ENCODE data around the gene GLRX5.

GLRX5 gene

GRCh38 chr14:95520346-95520745 lies 14.5 kb upstream of the GLRX5 start:
- peaks cover 30% of the 10 kb centered on the region for H3K27me3 ChIP-seq (ENCODE audit: insufficient read depth, insufficient read length)
- no peak overlapping the region for H3K9ac ChIP-seq (ENCODE audit: insufficient read length, low read depth)
- no peak for TF ChIP-seq ZNF274 (IDR thresholded peaks at IDR 0.05; ENCODE audit: low read depth, low read length)
- no peak for TF ChIP-seq SUZ12 (IDR thresholded peaks at IDR 0.05; ENCODE audit: extremely low read depth, insufficient read depth, insufficient read length)
- no peak for TF ChIP-seq YY1 (IDR thresholded peaks at IDR 0.05; ENCODE audit: insufficient read depth, insufficient read length)
- H3K9me3 ChIP-seq (ENCODE audit: insufficient read depth, low read length): no peaks in the 10 kb centered on the region
- H3K4me1 ChIP-seq (ENCODE audit: insufficient read depth, insufficient read length): peaks cover under 1% of the 10 kb centered on the region
- H3K36me3 ChIP-seq (ENCODE audit: insufficient read depth, insufficient read length, low read length): no peaks in the 10 kb centered on the region
- no peak overlapping the region for H3K4me3 ChIP-seq (ENCODE audit: insufficient read length, low read depth)
- DNase-seq (ENCODE audit: low read depth, low spot score): no peak

GRCh38 chr14:95521001-95521400 lies 13.8 kb upstream of the GLRX5 start:
- Histone ChIP-seq H3K4me1 (ENCODE audit: insufficient read depth, insufficient read length) (peaks cover 3% of the 10 kb centered on the region), H3K9me3 (ENCODE audit: insufficient read depth, low read length) (no peaks in the 10 kb centered on the region), H3K36me3 (ENCODE audit: insufficient read depth, insufficient read length, low read length) (no peaks in the 10 kb centered on the region), H3K9ac (ENCODE audit: insufficient read length, low read depth) (no peak overlapping the region), H3K4me3 (ENCODE audit: insufficient read length, low read depth) (no peak overlapping the region), H3K27me3 (ENCODE audit: insufficient read depth, insufficient read length) (peaks cover 24% of the 10 kb centered on the region)
- DNase-seq (ENCODE audit: low read depth, low spot score): no peak
- no peak for TF ChIP-seq ZNF274 (IDR thresholded peaks at IDR 0.05; ENCODE audit: low read depth, low read length)
- TF ChIP-seq SUZ12 (IDR thresholded peaks at IDR 0.05; ENCODE audit: extremely low read depth, insufficient read depth, insufficient read length): no peak
- no peak for TF ChIP-seq YY1 (IDR thresholded peaks at IDR 0.05; ENCODE audit: insufficient read depth, insufficient read length)

GRCh38 chr14:95522116-95522515 lies 12.7 kb upstream of the GLRX5 start:
- no peaks in the 10 kb centered on the region for H3K9me3 ChIP-seq (ENCODE audit: insufficient read depth, low read length)
- no peak for TF ChIP-seq ZNF274 (IDR thresholded peaks at IDR 0.05; ENCODE audit: low read depth, low read length)
- no peak for TF ChIP-seq YY1 (IDR thresholded peaks at IDR 0.05; ENCODE audit: insufficient read depth, insufficient read length)
- no peak for TF ChIP-seq SUZ12 (IDR thresholded peaks at IDR 0.05; ENCODE audit: extremely low read depth, insufficient read depth, insufficient read length)
- DNase-seq (ENCODE audit: low read depth, low spot score): no peak
- H3K36me3 ChIP-seq (ENCODE audit: insufficient read depth, insufficient read length, low read length): no peaks in the 10 kb centered on the region
- H3K4me1 ChIP-seq (ENCODE audit: insufficient read depth, insufficient read length): peaks cover 4% of the 10 kb centered on the region
- H3K9ac ChIP-seq (ENCODE audit: insufficient read length, low read depth): no peak overlapping the region
- peaks cover 17% of the 10 kb centered on the region for H3K27me3 ChIP-seq (ENCODE audit: insufficient read depth, insufficient read length)
- no peak overlapping the region for H3K4me3 ChIP-seq (ENCODE audit: insufficient read length, low read depth)

- no peaks in the 10 kb centered on the region for H3K9me3 ChIP-seq (ENCODE audit: insufficient read depth, low read length)
- H3K36me3 ChIP-seq (ENCODE audit: insufficient read depth, insufficient read length, low read length): no peaks in the 10 kb centered on the region
- no peak overlapping the region for H3K9ac ChIP-seq (ENCODE audit: insufficient read length, low read depth)
- H3K4me3 ChIP-seq (ENCODE audit: insufficient read length, low read depth): no peak overlapping the region
- DNase-seq (ENCODE audit: low read depth, low spot score): no peak
- H3K27me3 ChIP-seq (ENCODE audit: insufficient read depth, insufficient read length): peaks cover 13% of the 10 kb centered on the region
- TF ChIP-seq YY1 (IDR thresholded peaks at IDR 0.05; ENCODE audit: insufficient read depth, insufficient read length) (no peak), SUZ12 (IDR thresholded peaks at IDR 0.05; ENCODE audit: extremely low read depth, insufficient read depth, insufficient read length) (no peak), ZNF274 (IDR thresholded peaks at IDR 0.05; ENCODE audit: low read depth, low read length) (no peak)
- H3K4me1 ChIP-seq (ENCODE audit: insufficient read depth, insufficient read length): peaks cover 4% of the 10 kb centered on the region
Observed at GRCh38 chr14:95522556-95522955, 12.3 kb upstream of the GLRX5 start.

- no peak for TF ChIP-seq YY1 (IDR thresholded peaks at IDR 0.05; ENCODE audit: insufficient read depth, insufficient read length)
- no peak for TF ChIP-seq ZNF274 (IDR thresholded peaks at IDR 0.05; ENCODE audit: low read depth, low read length)
- no peak for TF ChIP-seq SUZ12 (IDR thresholded peaks at IDR 0.05; ENCODE audit: extremely low read depth, insufficient read depth, insufficient read length)
- Histone ChIP-seq H3K9ac (ENCODE audit: insufficient read length, low read depth) (no peak overlapping the region), H3K4me1 (ENCODE audit: insufficient read depth, insufficient read length) (peaks cover 4% of the 10 kb centered on the region), H3K27me3 (ENCODE audit: insufficient read depth, insufficient read length) (peaks cover 6% of the 10 kb centered on the region), H3K36me3 (ENCODE audit: insufficient read depth, insufficient read length, low read length) (no peaks in the 10 kb centered on the region), H3K9me3 (ENCODE audit: insufficient read depth, low read length) (no peaks in the 10 kb centered on the region), H3K4me3 (ENCODE audit: insufficient read length, low read depth) (no peak overlapping the region)
- DNase-seq (ENCODE audit: low read depth, low spot score): no peak
Observed at GRCh38 chr14:95523051-95523814, 11.6 kb upstream of the GLRX5 start.

GRCh38 chr14:95523815-95524448 lies 10.9 kb upstream of the GLRX5 start:
- no peak overlapping the region for H3K4me3 ChIP-seq (ENCODE audit: insufficient read length, low read depth)
- no peak for DNase-seq (ENCODE audit: low read depth, low spot score)
- peaks cover 4% of the 10 kb centered on the region for H3K4me1 ChIP-seq (ENCODE audit: insufficient read depth, insufficient read length)
- no peak overlapping the region for H3K9ac ChIP-seq (ENCODE audit: insufficient read length, low read depth)
- TF ChIP-seq ZNF274 (IDR thresholded peaks at IDR 0.05; ENCODE audit: low read depth, low read length) (no peak), SUZ12 (IDR thresholded peaks at IDR 0.05; ENCODE audit: extremely low read depth, insufficient read depth, insufficient read length) (no peak), YY1 (IDR thresholded peaks at IDR 0.05; ENCODE audit: insufficient read depth, insufficient read length) (no peak)
- no peaks in the 10 kb centered on the region for H3K36me3 ChIP-seq (ENCODE audit: insufficient read depth, insufficient read length, low read length)
- H3K27me3 ChIP-seq (ENCODE audit: insufficient read depth, insufficient read length): no peaks in the 10 kb centered on the region
- H3K9me3 ChIP-seq (ENCODE audit: insufficient read depth, low read length): no peaks in the 10 kb centered on the region

GRCh38 chr14:95524706-95525512 lies 9.9 kb upstream of the GLRX5 start:
- H3K9me3 ChIP-seq (ENCODE audit: insufficient read depth, low read length): no peaks in the 10 kb centered on the region
- H3K4me3 ChIP-seq (ENCODE audit: insufficient read length, low read depth): no peak overlapping the region
- H3K36me3 ChIP-seq (ENCODE audit: insufficient read depth, insufficient read length, low read length): peaks cover 2% of the 10 kb centered on the region
- no peak overlapping the region for H3K9ac ChIP-seq (ENCODE audit: insufficient read length, low read depth)
- H3K4me1 ChIP-seq (ENCODE audit: insufficient read depth, insufficient read length): peaks cover 4% of the 10 kb centered on the region
- DNase-seq (ENCODE audit: low read depth, low spot score): no peak
- no peak for TF ChIP-seq ZNF274 (IDR thresholded peaks at IDR 0.05; ENCODE audit: low read depth, low read length)
- TF ChIP-seq YY1 (IDR thresholded peaks at IDR 0.05; ENCODE audit: insufficient read depth, insufficient read length): no peak
- no peak for TF ChIP-seq SUZ12 (IDR thresholded peaks at IDR 0.05; ENCODE audit: extremely low read depth, insufficient read depth, insufficient read length)
- no peaks in the 10 kb centered on the region for H3K27me3 ChIP-seq (ENCODE audit: insufficient read depth, insufficient read length)
